H1 (cell line): Measurements from ENCODE around the gene DCAF15.

Experiments used
- BCL11A ChIP-seq, 2 experiments: IDR thresholded peaks; one replicate each; pipeline ENCODE4 v1.6.1; 2011; ENCODE audit warnings: low read depth in 2 of 2, low read length in 2 of 2, mild to moderate bottlenecking in 2 of 2
- CEBPB ChIP-seq: IDR thresholded peaks from 2 replicates; pipeline ENCODE4 v1.6.1; 2012; ENCODE audit warnings: low read depth, low read length
- CTCF ChIP-seq, 3 experiments: IDR thresholded peaks; 1 replicate in 2 of 3; 2 replicates in 1 of 3; pipeline versions ENCODE4 v1.5.1 to v1.6.1; 2011; ENCODE audit warnings: low read length in 3 of 3, mild to moderate bottlenecking in 3 of 3, inconsistent platforms in 2 of 3, low read depth in 1 of 3, moderate library complexity in 1 of 3; ENCODE audit not compliant: insufficient read depth in 1 of 3; ENCODE audit errors: control extremely low read depth in 1 of 3
- EZH2 ChIP-seq: fragments of 200-600 bp; sonication (generic); IDR thresholded peaks from 2 replicates; pipeline ENCODE4 v1.7.1; 2012; ENCODE audit warnings: low read depth, mild to moderate bottlenecking, moderate library complexity, low read length, inconsistent platforms; ENCODE audit not compliant: severe bottlenecking
- GABPA ChIP-seq: IDR thresholded peaks from 2 replicates; pipeline ENCODE4 v1.6.1; 2011; ENCODE audit warnings: mild to moderate bottlenecking, low read length, moderate library complexity, borderline replicate concordance; ENCODE audit not compliant: insufficient read depth
- JUN ChIP-seq: IDR thresholded peaks from 2 replicates; pipeline ENCODE4 v1.6.1; 2011; ENCODE audit warnings: low read depth, mild to moderate bottlenecking, improper control_type of control experiment, low read length
- KDM1A ChIP-seq: fragments of 200-600, 300-600 bp; sonication (generic); IDR thresholded peaks from 2 replicates; pipeline ENCODE4 v1.7.1; 2016; ENCODE audit warnings: mild to moderate bottlenecking, low read length, borderline replicate concordance
- MAX ChIP-seq: IDR thresholded peaks from 2 replicates; pipeline ENCODE4 v1.6.1; 2012; ENCODE audit warnings: inconsistent platforms
- NRF1 ChIP-seq: IDR thresholded peaks from 2 replicates; pipeline ENCODE4 v1.6.1; 2011; ENCODE audit warnings: mild to moderate bottlenecking, low read depth, low read length, improper control_type of control experiment
- POLR2A ChIP-seq, 2 experiments: IDR thresholded peaks; 1 replicate in 1 of 2; 2 replicates in 1 of 2; pipeline ENCODE4 v1.6.1; 2011; ENCODE audit warnings: low read depth in 2 of 2, low read length in 2 of 2, mild to moderate bottlenecking in 2 of 2; ENCODE audit errors: control extremely low read depth in 1 of 2
- POLR2AphosphoS5 ChIP-seq: IDR thresholded peaks from 2 replicates; pipeline ENCODE4 v1.6.1; 2011; ENCODE audit warnings: low read depth, low read length
- RFX5 ChIP-seq: IDR thresholded peaks from 2 replicates; pipeline ENCODE4 v1.6.1; 2011; ENCODE audit warnings: low read depth, low read length, improper control_type of control experiment, borderline replicate concordance
- SIN3A ChIP-seq, 2 experiments: IDR thresholded peaks in 1 of 2; conservative IDR thresholded peaks in 1 of 2; 2 replicates each; pipeline ENCODE4 v1.6.1; 2011 to 2012; ENCODE audit warnings: low read length in 2 of 2, improper control_type of control experiment in 1 of 2, low read depth in 1 of 2, mild to moderate bottlenecking in 1 of 2
- YY1 ChIP-seq: IDR thresholded peaks from 2 replicates; pipeline ENCODE4 v1.6.1; 2011; ENCODE audit warnings: low read depth, mild to moderate bottlenecking, low read length

- TF ChIP-seq YY1: no peak
- no peak for TF ChIP-seq EZH2
- no peak for TF ChIP-seq POLR2A (IDR thresholded peaks at IDR 0.05; ENCODE audit: control extremely low read depth in 1 of 2, low read depth in 2 of 2, low read length in 2 of 2)
- no peak for TF ChIP-seq CTCF (IDR thresholded peaks at IDR 0.05; ENCODE audit: control extremely low read depth in 1 of 3, insufficient read depth in 1 of 3, low read depth in 1 of 3, low read length in 3 of 3)
- TF ChIP-seq CEBPB: no peak
- no peak for TF ChIP-seq BCL11A (IDR thresholded peaks at IDR 0.05; ENCODE audit: low read depth in 2 of 2, low read length in 2 of 2)
- TF ChIP-seq KDM1A: no peak
- TF ChIP-seq MAX: no peak
- TF ChIP-seq NRF1: no peak
- TF ChIP-seq JUN: no peak
- TF ChIP-seq GABPA: no peak
- TF ChIP-seq POLR2AphosphoS5: no peak
- no peak for TF ChIP-seq SIN3A (conservative IDR thresholded peaks at IDR 0.05 in 1 of 2, IDR thresholded peaks at IDR 0.05 in 1 of 2; ENCODE audit: low read depth in 1 of 2, low read length in 2 of 2)
- no peak for TF ChIP-seq RFX5
Measured at GRCh38 chr19:13932149-13932637, 20.1 kb upstream of the DCAF15 start.
